CMK (cell line): ENCODE measurements around the gene GLIPR1.
"Not testable (repeated sequence)": the region's sequence is repeated elsewhere in the genome, so short reads cannot be mapped to it uniquely, and the experiment has no call there.

ENCODE experiments used
- DNase-seq: peaks from one replicate; pipeline ENCODE4 v3.0.0-alpha.2; 2010; ENCODE audit warnings: low read depth

GLIPR1 gene

GRCh38 chr12:75521224-75521623 is 40.7 kb downstream of the GLIPR1 start:
- not testable (repeated sequence) for DNase-seq

GRCh38 chr12:75522124-75522523 is 41.6 kb downstream of the GLIPR1 start:
- not testable (repeated sequence) for DNase-seq

- no peak for DNase-seq
Measured at GRCh38 chr12:75525263-75525662, 44.7 kb downstream of the GLIPR1 start.

GRCh38 chr12:75526655-75527511 is 46.3 kb downstream of the GLIPR1 start:
- no peak for DNase-seq

- no peak for DNase-seq
Measured at GRCh38 chr12:75528272-75528671, 47.7 kb downstream of the GLIPR1 start.

- DNase-seq = no peak
Measured at GRCh38 chr12:75528692-75529091, 48.1 kb downstream of the GLIPR1 start.

- no peak for DNase-seq
Measured at GRCh38 chr12:75529316-75529715, 48.8 kb downstream of the GLIPR1 start.

GRCh38 chr12:75529826-75530225 is 49.3 kb downstream of the GLIPR1 start:
- DNase-seq = no peak

- DNase-seq = no peak
Measured at GRCh38 chr12:75533239-75533638, 52.7 kb downstream of the GLIPR1 start.

- no peak for DNase-seq
Measured at GRCh38 chr12:75539889-75540288, 59.3 kb downstream of the GLIPR1 start.

GRCh38 chr12:75542942-75543341 is 62.4 kb downstream of the GLIPR1 start:
- no peak for DNase-seq

- no peak for DNase-seq
Measured at GRCh38 chr12:75543529-75543928, 63.0 kb downstream of the GLIPR1 start.

- no peak for DNase-seq
Measured at GRCh38 chr12:75545636-75546035, 65.1 kb downstream of the GLIPR1 start.

GRCh38 chr12:75548879-75549278 is 68.3 kb downstream of the GLIPR1 start:
- no peak for DNase-seq

- no peak for DNase-seq
Measured at GRCh38 chr12:75549989-75550388, 69.4 kb downstream of the GLIPR1 start.

GRCh38 chr12:75550401-75551240 is 70.1 kb downstream of the GLIPR1 start:
- no peak for DNase-seq

- no peak for DNase-seq
Measured at GRCh38 chr12:75551477-75551876, 70.9 kb downstream of the GLIPR1 start.

- no peak for DNase-seq
Measured at GRCh38 chr12:75553398-75553797, 72.8 kb downstream of the GLIPR1 start.
